ENCODE measurements around the gene ALDH4A1.
"Not testable (repeated sequence)": the region's sequence is repeated elsewhere in the genome, so short reads cannot be mapped to it uniquely, and the experiment has no call there.

Gene ALDH4A1

GRCh38 chr1:18899363-18900049 is 2.8 kb downstream of the ALDH4A1 start:
- no peak for DNase-seq

GRCh38 chr1:18898567-18898966 is 3.8 kb downstream of the ALDH4A1 start:
- no peak for DNase-seq

- no peak for DNase-seq
These were observed 7.0 kb downstream of the ALDH4A1 start for GRCh38 chr1:18895317-18895716.

GRCh38 chr1:18893120-18893519 is 9.2 kb downstream of the ALDH4A1 start:
- DNase-seq = no peak

GRCh38 chr1:18891858-18892257 is 10.5 kb downstream of the ALDH4A1 start:
- not testable (repeated sequence) for DNase-seq

GRCh38 chr1:18891426-18891780 is 11.0 kb downstream of the ALDH4A1 start:
- DNase-seq = no peak

GRCh38 chr1:18890706-18891425 is 11.5 kb downstream of the ALDH4A1 start:
- DNase-seq = no peak

GRCh38 chr1:18886003-18886335 is 16.4 kb downstream of the ALDH4A1 start:
- no peak for DNase-seq

- DNase-seq = no peak
These were observed 16.9 kb downstream of the ALDH4A1 start for GRCh38 chr1:18885311-18886002.

- DNase-seq = no peak
These were observed 17.6 kb downstream of the ALDH4A1 start for GRCh38 chr1:18884727-18885126.

GRCh38 chr1:18884419-18884717 is 18.0 kb downstream of the ALDH4A1 start:
- DNase-seq = no peak

- peak; percentile 3 for DNase-seq
These were observed 18.5 kb downstream of the ALDH4A1 start for GRCh38 chr1:18883636-18884418.

GRCh38 chr1:18883079-18883478 is 19.3 kb downstream of the ALDH4A1 start:
- DNase-seq = no peak

GRCh38 chr1:18882486-18882885 is 19.9 kb downstream of the ALDH4A1 start:
- no peak for DNase-seq

- no peak for DNase-seq
These were observed 20.5 kb downstream of the ALDH4A1 start for GRCh38 chr1:18881642-18882431.

GRCh38 chr1:18881164-18881563 is 21.2 kb downstream of the ALDH4A1 start:
- no peak for DNase-seq

GRCh38 chr1:18880585-18880984 is 21.8 kb downstream of the ALDH4A1 start:
- DNase-seq = no peak

- DNase-seq = no peak
These were observed 22.5 kb downstream of the ALDH4A1 start for GRCh38 chr1:18879791-18880309.

GRCh38 chr1:18879215-18879790 is 23.1 kb downstream of the ALDH4A1 start:
- no peak for DNase-seq

GRCh38 chr1:18878538-18879214 is 23.7 kb downstream of the ALDH4A1 start:
- DNase-seq = no peak

GRCh38 chr1:18877282-18877681 is 25.1 kb downstream of the ALDH4A1 start:
- no peak for DNase-seq

- no peak for DNase-seq
These were observed 26.1 kb downstream of the ALDH4A1 start for GRCh38 chr1:18876210-18876609.
